Thoracic aorta (tissue), 2 donors: ENCODE data around the gene DTNB. TPM values are rescaled to one million over a fixed set of nuclear protein-coding genes. Genes with fewer than 3 reads are reported as not detected.
"Not testable (repeated sequence)": the region's sequence is repeated elsewhere in the genome, so short reads cannot be mapped to it uniquely, and the experiment has no call there.

Experiments
- ATAC-seq: fragments of 150-250 bp; one replicate; pipeline ENCODE4 v1.8.0; 2017; ENCODE audit warnings: low read depth; ENCODE audit not compliant: insufficient number of reproducible peaks, low FRiP score
- DNase-seq: peaks from one replicate; pipeline ENCODE4 v3.0.0-alpha.2; 2020; ENCODE audit warnings: low spot score
- H3K27ac ChIP-seq, 2 donors: fragments of 200-600 bp; sonication (generic); 1 replicate in 1 of 2; 2 replicates in 1 of 2; pipeline ENCODE4 v1.5.1; 2016; ENCODE audit warnings: mild to moderate bottlenecking in 2 of 2, moderate library complexity in 2 of 2
- H3K27me3 ChIP-seq: fragments of 200-600 bp; sonication (generic); replicated peaks from 2 replicates; pipeline ENCODE4 v1.6.0; 2016; ENCODE audit warnings: mild to moderate bottlenecking; ENCODE audit not compliant: insufficient read depth
- H3K36me3 ChIP-seq: fragments of 200-600 bp; sonication (generic); one replicate; pipeline ENCODE4 v1.5.1; 2016
- H3K4me1 ChIP-seq, 2 donors: fragments of 200-600 bp; sonication (generic); 1 replicate in 1 of 2; 2 replicates in 1 of 2; pipeline versions ENCODE4 v1.5.1 to v1.6.0; 2016; ENCODE audit warnings: low read depth in 2 of 2, mild to moderate bottlenecking in 1 of 2; ENCODE audit not compliant: control insufficient read depth in 1 of 2
- H3K4me3 ChIP-seq: fragments of 200-600 bp; sonication (generic); 2 replicates; pipeline ENCODE4 v1.5.1; 2016; ENCODE audit warnings: mild to moderate bottlenecking
- H3K9me3 ChIP-seq: fragments of 200-600 bp; sonication (generic); 2 replicates; pipeline ENCODE4 v1.5.1; 2016
- total RNA-seq, 2 donors: library from RNA; depleted of rRNA; stranded (reverse); fragments of >200 nt; gene quantifications; one replicate each; pipeline versions ENCODE4 v1.1.0 to v1.2.3, GENCODE V29; 2016
- TF ChIP-seq, protein P1 (sequence below): fragments of 200-600 bp; sonication (generic); IDR thresholded peaks from one replicate; pipeline ENCODE4 v1.5.1; 2019; ENCODE audit warnings: antibody characterized with exemption

Gene DTNB
- total RNA-seq, 2 donors from 2014 or later: 16.3 to 76.2 TPM

DNA sequence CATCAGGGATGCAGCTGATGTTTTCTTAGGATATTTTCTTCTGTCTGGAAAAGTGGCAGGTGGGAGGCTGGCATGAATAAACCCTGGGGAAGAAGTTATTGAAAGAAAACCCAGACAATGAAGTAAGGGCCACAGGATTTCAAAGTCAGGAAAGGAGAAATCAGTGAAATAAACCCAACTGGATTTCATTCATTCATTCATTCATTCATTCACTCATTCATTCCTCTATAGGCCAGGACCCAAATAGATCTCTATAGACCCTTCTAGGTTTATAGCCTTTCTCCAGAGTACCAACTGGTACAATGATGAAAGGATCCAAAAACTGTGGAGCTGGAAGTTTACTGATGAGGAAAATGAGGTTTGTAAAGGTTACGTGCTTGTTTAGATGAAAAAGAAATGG lies 264.3 kb downstream of the DTNB start:
- H3K27me3 ChIP-seq: no peaks in the 10 kb centered on the region
- no peak overlapping the region for H3K27ac ChIP-seq
- no peaks in the 10 kb centered on the region for H3K36me3 ChIP-seq
- TF ChIP-seq, protein P1, sequence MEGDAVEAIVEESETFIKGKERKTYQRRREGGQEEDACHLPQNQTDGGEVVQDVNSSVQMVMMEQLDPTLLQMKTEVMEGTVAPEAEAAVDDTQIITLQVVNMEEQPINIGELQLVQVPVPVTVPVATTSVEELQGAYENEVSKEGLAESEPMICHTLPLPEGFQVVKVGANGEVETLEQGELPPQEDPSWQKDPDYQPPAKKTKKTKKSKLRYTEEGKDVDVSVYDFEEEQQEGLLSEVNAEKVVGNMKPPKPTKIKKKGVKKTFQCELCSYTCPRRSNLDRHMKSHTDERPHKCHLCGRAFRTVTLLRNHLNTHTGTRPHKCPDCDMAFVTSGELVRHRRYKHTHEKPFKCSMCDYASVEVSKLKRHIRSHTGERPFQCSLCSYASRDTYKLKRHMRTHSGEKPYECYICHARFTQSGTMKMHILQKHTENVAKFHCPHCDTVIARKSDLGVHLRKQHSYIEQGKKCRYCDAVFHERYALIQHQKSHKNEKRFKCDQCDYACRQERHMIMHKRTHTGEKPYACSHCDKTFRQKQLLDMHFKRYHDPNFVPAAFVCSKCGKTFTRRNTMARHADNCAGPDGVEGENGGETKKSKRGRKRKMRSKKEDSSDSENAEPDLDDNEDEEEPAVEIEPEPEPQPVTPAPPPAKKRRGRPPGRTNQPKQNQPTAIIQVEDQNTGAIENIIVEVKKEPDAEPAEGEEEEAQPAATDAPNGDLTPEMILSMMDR: no peak
- no peaks in the 10 kb centered on the region for H3K9me3 ChIP-seq
- peaks cover 11 to 19% of the 10 kb centered on the region in 2 donors for H3K4me1 ChIP-seq
- ATAC-seq (no peak), DNase-seq (no peak)
- H3K4me3 ChIP-seq: no peak overlapping the region

DNA sequence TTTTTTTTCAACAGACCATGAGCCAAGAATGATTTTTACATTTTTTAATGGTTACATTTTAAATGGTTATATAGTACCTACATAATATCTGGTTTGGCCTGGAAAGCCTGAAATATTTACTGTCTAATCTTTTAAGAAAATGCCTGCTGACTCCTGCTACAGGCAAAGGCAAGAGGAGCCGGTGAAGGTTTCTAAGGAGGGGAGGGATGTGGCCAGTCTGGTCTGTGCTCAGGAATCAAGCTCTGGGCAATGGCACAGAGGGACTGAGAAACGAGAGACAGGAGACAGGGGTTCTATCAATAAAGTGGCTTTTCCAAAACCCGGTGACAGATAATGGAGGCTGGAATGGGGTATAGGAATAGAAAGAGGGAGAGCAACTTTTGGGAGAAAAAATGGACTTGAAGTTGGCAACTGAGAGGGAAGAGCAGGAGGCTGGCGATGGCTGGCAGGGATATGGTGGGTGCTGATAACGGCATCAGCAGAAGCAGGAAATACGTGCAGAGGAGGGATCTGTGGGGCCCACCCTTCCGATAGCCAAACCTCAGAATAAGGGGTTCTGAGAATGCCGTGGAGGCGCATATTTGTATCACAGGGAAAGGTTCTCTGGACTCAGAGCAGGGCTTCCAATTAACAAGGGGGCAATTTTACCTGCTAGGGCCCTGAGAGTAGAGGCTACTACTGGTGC lies 267.6 kb downstream of the DTNB start:
- Histone ChIP-seq H3K36me3 (no peaks in the 10 kb centered on the region), H3K9me3 (no peaks in the 10 kb centered on the region), H3K27me3 (no peaks in the 10 kb centered on the region), H3K4me3 (no peak overlapping the region), H3K4me1 (peaks cover under 1 to 9% of the 10 kb centered on the region in 2 donors), H3K27ac (no peak overlapping the region)
- TF ChIP-seq, protein P1: no peak
- DNase-seq: no peak
- no peak for ATAC-seq

DNA sequence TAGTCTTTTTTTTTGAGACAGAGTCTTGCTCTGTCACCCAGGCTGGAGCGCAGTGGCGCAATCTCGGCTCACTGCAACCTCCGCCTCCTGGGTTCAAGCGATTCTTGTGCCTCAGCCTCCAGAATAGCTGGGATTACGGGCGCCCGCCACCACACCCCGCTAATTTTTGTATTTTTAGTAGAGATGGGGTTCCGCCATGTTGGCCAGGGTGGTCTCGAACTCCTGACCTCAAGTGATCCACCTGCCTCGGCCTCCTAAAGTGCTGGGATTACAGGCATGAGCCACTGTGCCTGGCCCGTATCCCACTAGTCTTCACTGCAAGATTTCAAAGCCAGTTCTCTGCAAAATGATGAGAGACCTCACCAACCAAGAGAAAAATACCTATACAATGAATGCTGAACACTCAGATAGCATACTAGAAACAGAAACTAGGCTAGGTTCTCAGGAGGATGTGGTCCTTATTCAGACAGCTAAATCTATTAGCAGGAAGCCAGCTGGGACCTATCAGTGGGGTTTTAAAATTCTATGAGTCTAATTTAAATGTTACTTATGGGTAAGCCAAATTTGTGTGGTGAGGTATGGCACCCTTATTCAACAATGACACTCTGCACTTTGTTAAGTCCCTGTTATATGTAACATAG lies 270.1 kb downstream of the DTNB start:
- H3K27ac ChIP-seq, H3K4me3 ChIP-seq, DNase-seq, ATAC-seq, H3K9me3 ChIP-seq, H3K27me3 ChIP-seq, H3K4me1 ChIP-seq, H3K36me3 ChIP-seq: not testable (repeated sequence)

DNA sequence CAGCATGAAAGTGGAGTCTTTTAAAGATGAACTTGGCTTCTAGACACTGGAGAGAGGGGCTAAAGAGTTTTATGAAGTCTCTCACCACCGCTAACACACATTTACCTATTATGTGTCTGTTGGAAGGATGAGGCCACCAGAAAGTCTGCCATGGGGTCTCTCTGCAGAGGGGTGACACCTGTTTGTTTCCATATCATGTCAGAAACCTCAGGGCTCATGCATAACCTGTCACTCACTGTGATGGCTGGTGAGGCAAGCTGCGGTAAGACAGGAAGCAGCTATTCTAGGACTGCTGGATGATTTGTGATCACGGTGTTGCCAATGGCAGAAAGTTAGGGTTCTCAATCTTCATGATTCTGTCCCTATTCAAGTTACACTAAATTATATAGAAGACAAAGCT lies 270.9 kb downstream of the DTNB start:
- H3K4me3 ChIP-seq: no peak overlapping the region
- no peaks in the 10 kb centered on the region for H3K4me1 ChIP-seq
- no peaks in the 10 kb centered on the region for H3K36me3 ChIP-seq
- H3K27ac ChIP-seq: no peak overlapping the region
- ATAC-seq: no peak
- TF ChIP-seq, protein P1: no peak
- no peak for DNase-seq
- H3K9me3 ChIP-seq: no peaks in the 10 kb centered on the region
- H3K27me3 ChIP-seq: no peaks in the 10 kb centered on the region

DNA sequence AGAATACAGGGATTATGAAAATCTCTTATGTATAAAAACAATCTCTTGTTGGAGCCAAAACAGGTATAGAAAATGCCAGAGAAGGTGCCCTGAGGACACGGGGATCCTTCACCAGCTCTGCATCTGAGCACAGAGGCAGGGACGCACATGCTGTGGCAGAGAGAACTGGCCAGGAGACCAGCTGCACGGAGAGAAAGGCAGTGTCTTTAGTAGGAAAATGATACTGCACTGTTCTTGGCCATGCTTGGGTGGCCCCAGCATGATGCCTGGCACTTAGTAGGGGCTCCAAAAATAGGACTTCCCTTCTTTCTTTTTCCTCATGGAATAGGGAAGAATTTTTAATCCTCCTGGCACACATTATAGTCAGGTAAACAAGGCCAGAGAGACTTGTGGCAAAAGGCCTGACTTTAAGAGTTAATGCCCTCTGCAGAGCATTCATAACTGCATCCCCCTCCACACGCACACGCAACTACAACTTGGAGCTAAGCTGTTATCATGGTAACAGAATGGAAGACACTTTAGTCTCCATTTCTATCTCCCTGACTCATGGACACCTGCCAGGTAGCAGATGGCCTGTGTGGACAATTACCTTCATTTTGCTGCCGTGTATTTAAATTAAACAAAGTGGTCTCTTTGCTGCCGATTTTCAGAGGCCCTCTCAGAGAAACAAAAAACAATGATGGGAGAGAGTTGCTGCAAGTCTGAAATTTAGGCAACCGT lies 271.9 kb downstream of the DTNB start:
- H3K4me1 ChIP-seq: no peaks in the 10 kb centered on the region
- DNase-seq (no peak), ATAC-seq (no peak)
- TF ChIP-seq, protein P1: no peak
- no peaks in the 10 kb centered on the region for H3K36me3 ChIP-seq
- H3K27me3 ChIP-seq: no peaks in the 10 kb centered on the region
- no peak overlapping the region for H3K27ac ChIP-seq
- no peaks in the 10 kb centered on the region for H3K9me3 ChIP-seq
- no peak overlapping the region for H3K4me3 ChIP-seq
